Omental fat pad (tissue), 4 donors: ENCODE results near the gene FBXO8. TPM values are rescaled to one million over a fixed set of nuclear protein-coding genes. Genes with fewer than 3 reads are reported as not detected.

Source experiments
- ATAC-seq: fragments of 150-250 bp; one replicate; pipeline ENCODE4 v1.9.1; 2016; ENCODE audit warnings: mild to moderate bottlenecking, moderate library complexity; ENCODE audit not compliant: low FRiP score
- DNase-seq: peaks from one replicate; pipeline ENCODE4 v3.0.0-alpha.2; 2019; ENCODE audit warnings: low spot score
- CTCF ChIP-seq, 3 donors: fragments of 450-650 bp; IDR thresholded peaks; one replicate each; pipeline ENCODE4 v1.5.1; 2016 to 2017; ENCODE audit warnings: antibody characterized with exemption in 3 of 3, mild to moderate bottlenecking in 3 of 3, moderate library complexity in 2 of 3
- total RNA-seq, 4 donors: library from RNA; depleted of rRNA; stranded (reverse); fragments of >200 nt; gene quantifications; one replicate each; pipeline ENCODE4 v1.1.0, GENCODE V29; 2016

FBXO8 gene
- total RNA-seq, 4 donors from 2014 or later: 15.9 to 50.8 (median 30.3) TPM

- no peak for TF ChIP-seq CTCF (IDR thresholded peaks at IDR 0.05)
- DNase-seq (no peak), ATAC-seq (no peak)
Measured at GRCh38 chr4:174204164-174204831, 79.2 kb downstream of the FBXO8 start.

- TF ChIP-seq CTCF (IDR thresholded peaks at IDR 0.05): no peak
- no peak for ATAC-seq
- DNase-seq: no peak
Measured at GRCh38 chr4:174201871-174202270, 81.6 kb downstream of the FBXO8 start.

GRCh38 chr4:174199735-174200134 is 83.7 kb downstream of the FBXO8 start:
- ATAC-seq: no peak
- no peak for DNase-seq
- no peak for TF ChIP-seq CTCF (IDR thresholded peaks at IDR 0.05)

GRCh38 chr4:174198828-174199227 is 84.6 kb downstream of the FBXO8 start:
- no peak for TF ChIP-seq CTCF (IDR thresholded peaks at IDR 0.05)
- DNase-seq: no peak
- ATAC-seq: peak; percentile 98

- no peak for ATAC-seq
- TF ChIP-seq CTCF (IDR thresholded peaks at IDR 0.05): no peak
- DNase-seq: no peak
Measured at GRCh38 chr4:174198396-174198795, 85.1 kb downstream of the FBXO8 start.

- ATAC-seq (peak; percentile 86), DNase-seq (no peak)
- TF ChIP-seq CTCF (IDR thresholded peaks at IDR 0.05): no peak
Measured at GRCh38 chr4:174193438-174194374, 89.8 kb downstream of the FBXO8 start.
